Activated T-helper 1 cell treated with anti-CD3 and anti-CD28 coated beads, Interleukin-12 subunit alpha, Interleukin-12 subunit beta, Interleukin-2, Interleukin-4 antibody, amounts not matched to agents 30 ng/mL and 10 ng/mL and 1 ng/mL, durations not matched to agents 14 hours and 24 hours and 36 hours (primary cell): Measurements from ENCODE around the gene VWA7. TPM values are rescaled to one million over a fixed set of nuclear protein-coding genes. Genes with fewer than 3 reads are reported as not detected.

ENCODE experiments used
- total RNA-seq: library from RNA; stranded (reverse); gene quantifications from 2 replicates; pipeline ENCODE4 v1.2.3, GENCODE V29; 2022

Gene VWA7
- total RNA-seq, 1 donor from 2014 or later, result 2.9 TPM

Other genes with a start within 250 kb of the VWA7 start
- not detected in 2 replicates for gene MCCD1, start 248.4 kb downstream of the VWA7 start, total RNA-seq
- 628 and 637 TPM in 2 replicates for gene DDX39B, start 235.3 kb downstream of the VWA7 start, total RNA-seq
- 1.2 and 1.4 TPM in 2 replicates for gene ATP6V1G2, start 230.7 kb downstream of the VWA7 start, total RNA-seq
- gene NFKBIL1, start 229.7 kb downstream of the VWA7 start, total RNA-seq, result 18.2 and 18.9 TPM in 2 replicates
- 1,021 and 1,078 TPM in 2 replicates for gene LTA, start 205.0 kb downstream of the VWA7 start, total RNA-seq
- 427 and 430 TPM in 2 replicates for gene TNF, start 201.8 kb downstream of the VWA7 start, total RNA-seq
- gene LTB, start 194.9 kb downstream of the VWA7 start, total RNA-seq, result 270 and 277 TPM in 2 replicates
- 63.0 and 66.6 TPM in 2 replicates for gene LST1, start 191.1 kb downstream of the VWA7 start, total RNA-seq
- gene NCR3, start 184.3 kb downstream of the VWA7 start, total RNA-seq, result 19.1 and 20.3 TPM in 2 replicates
- gene AIF1, start 162.1 kb downstream of the VWA7 start, total RNA-seq, result 55.5 and 61.5 TPM in 2 replicates
- gene PRRC2A, start 156.6 kb downstream of the VWA7 start, total RNA-seq, result 281 and 283 TPM in 2 replicates
- 319 and 323 TPM in 2 replicates for gene BAG6, start 124.7 kb downstream of the VWA7 start, total RNA-seq
- gene APOM, start 121.4 kb downstream of the VWA7 start, total RNA-seq, result 1.8 and 3.7 TPM in 2 replicates
- gene C6orf47, start 116.5 kb downstream of the VWA7 start, total RNA-seq, result 18.1 and 19.1 TPM in 2 replicates
- 34.8 and 37.2 TPM in 2 replicates for gene GPANK1, start 112.3 kb downstream of the VWA7 start, total RNA-seq
- 302 and 308 TPM in 2 replicates for gene CSNK2B, start 111.2 kb downstream of the VWA7 start, total RNA-seq
- gene LY6G5B, start 107.4 kb downstream of the VWA7 start, total RNA-seq, result 29.5 and 35.1 TPM in 2 replicates
- gene LY6G5C, start 96.3 kb downstream of the VWA7 start, total RNA-seq, result 4.7 and 4.9 TPM in 2 replicates
- 45.7 and 46.5 TPM in 2 replicates for gene ABHD16A, start 74.0 kb downstream of the VWA7 start, total RNA-seq
- gene LY6G6F, start 70.5 kb downstream of the VWA7 start, total RNA-seq, result not detected in 2 replicates
- not detected in 2 replicates for gene LY6G6D, start 62.0 kb downstream of the VWA7 start, total RNA-seq
- not detected in 2 replicates for gene LY6G6C, start 55.6 kb downstream of the VWA7 start, total RNA-seq
- gene MPIG6B, start 54.0 kb downstream of the VWA7 start, total RNA-seq, result not detected in 2 replicates
- 4.9 and 5.7 TPM in 2 replicates for gene DDAH2, start 48.0 kb downstream of the VWA7 start, total RNA-seq
- 398 and 399 TPM in 2 replicates for gene CLIC1, start 40.8 kb downstream of the VWA7 start, total RNA-seq
- gene MSH5, start 37.3 kb downstream of the VWA7 start, total RNA-seq, result 80.5 and 83.4 TPM in 2 replicates
- gene SAPCD1, start 14.7 kb downstream of the VWA7 start, total RNA-seq, result 16.7 and 17.0 TPM in 2 replicates
- gene VARS1, start 18.4 kb upstream of the VWA7 start, total RNA-seq, result 150 and 161 TPM in 2 replicates
- 136 and 137 TPM in 2 replicates for gene LSM2, start 29.6 kb upstream of the VWA7 start, total RNA-seq
- gene HSPA1L, start 38.0 kb upstream of the VWA7 start, total RNA-seq, result 2.2 and 2.9 TPM in 2 replicates
- 173 and 175 TPM in 2 replicates for gene HSPA1A, start 38.2 kb upstream of the VWA7 start, total RNA-seq
- 152 and 155 TPM in 2 replicates for gene HSPA1B, start 50.4 kb upstream of the VWA7 start, total RNA-seq
- gene NEU1, start 85.5 kb upstream of the VWA7 start, total RNA-seq, result 22.1 and 24.3 TPM in 2 replicates
- 0.12 TPM in 1 of 2 replicates, not detected in the other for gene SLC44A4, start 101.7 kb upstream of the VWA7 start, total RNA-seq
- 75.9 and 80.4 TPM in 2 replicates for gene EHMT2, start 120.4 kb upstream of the VWA7 start, total RNA-seq
- 4.6 and 5.1 TPM in 2 replicates for gene ZBTB12, start 124.8 kb upstream of the VWA7 start, total RNA-seq
- 0.88 and 1.6 TPM in 2 replicates for gene C2, start 150.4 kb upstream of the VWA7 start, total RNA-seq
- 0.21 TPM in 1 of 2 replicates, not detected in the other for gene CFB, start 168.8 kb upstream of the VWA7 start, total RNA-seq
- gene NELFE, start 181.6 kb upstream of the VWA7 start, total RNA-seq, result 92.3 and 97.7 TPM in 2 replicates
- gene SKIC2, start 181.8 kb upstream of the VWA7 start, total RNA-seq, result 85.8 and 101 TPM in 2 replicates
- gene DXO, start 194.8 kb upstream of the VWA7 start, total RNA-seq, result 14.1 and 15.2 TPM in 2 replicates
- gene C4A, start 204.7 kb upstream of the VWA7 start, total RNA-seq, result 4.0 and 4.1 TPM in 2 replicates
- 4.1 and 4.7 TPM in 2 replicates for gene C4B, start 237.5 kb upstream of the VWA7 start, total RNA-seq